Liver (tissue), 3 donors: ENCODE measurements around the gene MRPL9.
"Not testable (repeated sequence)": the region's sequence is repeated elsewhere in the genome, so short reads cannot be mapped to it uniquely, and the experiment has no call there.

Experiments used
- GABPA ChIP-seq, 2 donors: IDR thresholded peaks in 1 of 2; conservative IDR thresholded peaks in 1 of 2; 2 replicates each; pipeline ENCODE4 v1.6.1; 2016; ENCODE audit warnings: antibody characterized with exemption in 2 of 2, mild to moderate bottlenecking in 1 of 2, moderate library complexity in 1 of 2
- HNF4A ChIP-seq, 2 donors: conservative IDR thresholded peaks; 2 replicates each; pipeline ENCODE4 v1.6.1; 2016; ENCODE audit warnings: antibody characterized with exemption in 2 of 2, mild to moderate bottlenecking in 2 of 2
- JUND ChIP-seq, 2 donors: IDR thresholded peaks; 2 replicates each; pipeline ENCODE4 v1.6.1; 2016; ENCODE audit warnings: antibody characterized with exemption in 2 of 2
- TAF1 ChIP-seq: conservative IDR thresholded peaks from 2 replicates; pipeline ENCODE4 v1.6.1; 2016; ENCODE audit warnings: antibody characterized with exemption, mild to moderate bottlenecking
- TF ChIP-seq, protein P1 (sequence below): fragments of 150-350 bp; IDR thresholded peaks from 2 replicates; pipeline ENCODE4 v1.5.1; 2017; ENCODE audit warnings: improper control_type of control experiment, low read depth, low read length; ENCODE audit not compliant: missing input control
- TF ChIP-seq, protein P2 (sequence below): IDR thresholded peaks from 2 replicates; pipeline ENCODE4 v1.6.1; 2016; ENCODE audit warnings: antibody characterized with exemption
- TF ChIP-seq, protein P3 (sequence below): IDR thresholded peaks from 2 replicates; pipeline ENCODE4 v1.6.1; 2016; ENCODE audit warnings: antibody characterized with exemption
- donor health status: healthy.
- donor health status: healthy.

DNA sequence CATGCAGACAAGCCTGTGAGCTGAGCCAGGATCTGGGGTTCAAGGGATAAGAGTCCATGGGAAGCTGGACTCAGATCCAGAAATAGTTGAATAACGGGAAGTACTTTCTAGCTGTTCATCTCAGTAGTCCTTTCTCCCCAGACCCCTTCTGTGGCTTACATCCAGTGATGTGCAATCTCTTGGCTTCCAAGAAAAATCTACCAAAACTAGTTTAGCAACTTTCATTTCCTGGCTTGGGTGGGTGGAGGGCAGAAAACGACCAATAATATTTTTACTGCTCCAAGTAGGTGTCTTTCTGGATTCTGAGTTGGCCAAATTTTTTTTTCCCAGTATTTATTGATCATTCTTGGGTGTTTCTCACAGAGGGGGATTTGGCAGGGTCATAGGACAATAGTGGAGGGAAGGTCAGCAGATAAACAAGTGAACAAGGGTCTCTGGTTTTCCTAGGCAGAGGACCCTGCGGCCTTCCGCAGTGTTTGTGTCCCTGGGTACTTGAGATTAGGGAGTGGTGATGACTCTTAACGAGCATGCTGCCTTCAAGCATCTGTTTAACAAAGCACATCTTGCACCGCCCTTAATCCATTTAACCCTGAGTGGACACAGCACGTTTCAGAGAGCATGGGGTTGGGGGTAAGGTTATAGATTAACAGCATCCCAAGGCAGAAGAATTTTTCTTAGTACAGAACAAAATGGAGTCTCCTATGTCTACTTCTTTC lies 5.2 kb upstream of the MRPL9 start:
- not testable (repeated sequence) for TF ChIP-seq HNF4A (conservative IDR thresholded peaks at IDR 0.05); TAF1; GABPA (IDR thresholded peaks at IDR 0.05 in 1 of 2, conservative IDR thresholded peaks at IDR 0.05 in 1 of 2); JUND (IDR thresholded peaks at IDR 0.05)
- TF ChIP-seq, protein P1, sequence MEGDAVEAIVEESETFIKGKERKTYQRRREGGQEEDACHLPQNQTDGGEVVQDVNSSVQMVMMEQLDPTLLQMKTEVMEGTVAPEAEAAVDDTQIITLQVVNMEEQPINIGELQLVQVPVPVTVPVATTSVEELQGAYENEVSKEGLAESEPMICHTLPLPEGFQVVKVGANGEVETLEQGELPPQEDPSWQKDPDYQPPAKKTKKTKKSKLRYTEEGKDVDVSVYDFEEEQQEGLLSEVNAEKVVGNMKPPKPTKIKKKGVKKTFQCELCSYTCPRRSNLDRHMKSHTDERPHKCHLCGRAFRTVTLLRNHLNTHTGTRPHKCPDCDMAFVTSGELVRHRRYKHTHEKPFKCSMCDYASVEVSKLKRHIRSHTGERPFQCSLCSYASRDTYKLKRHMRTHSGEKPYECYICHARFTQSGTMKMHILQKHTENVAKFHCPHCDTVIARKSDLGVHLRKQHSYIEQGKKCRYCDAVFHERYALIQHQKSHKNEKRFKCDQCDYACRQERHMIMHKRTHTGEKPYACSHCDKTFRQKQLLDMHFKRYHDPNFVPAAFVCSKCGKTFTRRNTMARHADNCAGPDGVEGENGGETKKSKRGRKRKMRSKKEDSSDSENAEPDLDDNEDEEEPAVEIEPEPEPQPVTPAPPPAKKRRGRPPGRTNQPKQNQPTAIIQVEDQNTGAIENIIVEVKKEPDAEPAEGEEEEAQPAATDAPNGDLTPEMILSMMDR = not testable (repeated sequence)
- TF ChIP-seq, protein P2, sequence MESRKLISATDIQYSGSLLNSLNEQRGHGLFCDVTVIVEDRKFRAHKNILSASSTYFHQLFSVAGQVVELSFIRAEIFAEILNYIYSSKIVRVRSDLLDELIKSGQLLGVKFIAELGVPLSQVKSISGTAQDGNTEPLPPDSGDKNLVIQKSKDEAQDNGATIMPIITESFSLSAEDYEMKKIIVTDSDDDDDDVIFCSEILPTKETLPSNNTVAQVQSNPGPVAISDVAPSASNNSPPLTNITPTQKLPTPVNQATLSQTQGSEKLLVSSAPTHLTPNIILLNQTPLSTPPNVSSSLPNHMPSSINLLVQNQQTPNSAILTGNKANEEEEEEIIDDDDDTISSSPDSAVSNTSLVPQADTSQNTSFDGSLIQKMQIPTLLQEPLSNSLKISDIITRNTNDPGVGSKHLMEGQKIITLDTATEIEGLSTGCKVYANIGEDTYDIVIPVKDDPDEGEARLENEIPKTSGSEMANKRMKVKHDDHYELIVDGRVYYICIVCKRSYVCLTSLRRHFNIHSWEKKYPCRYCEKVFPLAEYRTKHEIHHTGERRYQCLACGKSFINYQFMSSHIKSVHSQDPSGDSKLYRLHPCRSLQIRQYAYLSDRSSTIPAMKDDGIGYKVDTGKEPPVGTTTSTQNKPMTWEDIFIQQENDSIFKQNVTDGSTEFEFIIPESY = not testable (repeated sequence)
- TF ChIP-seq, protein P3, sequence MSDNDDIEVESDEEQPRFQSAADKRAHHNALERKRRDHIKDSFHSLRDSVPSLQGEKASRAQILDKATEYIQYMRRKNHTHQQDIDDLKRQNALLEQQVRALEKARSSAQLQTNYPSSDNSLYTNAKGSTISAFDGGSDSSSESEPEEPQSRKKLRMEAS = not testable (repeated sequence)
